H1 (cell line): Measurements from ENCODE around the gene GMNC. TPM values are rescaled to one million over a fixed set of nuclear protein-coding genes. Genes with fewer than 3 reads are reported as not detected.

Source experiments
- CTCF ChIA-PET: fragments of 300-600 bp; sonication (Branson Sonifier 250); formaldehyde crosslinking; loops from one replicate; lab custom pipeline; 2021; ENCODE audit not compliant: partially characterized antibody; lab: Charles Lee
- POLR2A ChIA-PET: fragments of 300-600 bp; sonication (Branson Sonifier 250); formaldehyde crosslinking; loops from one replicate; lab custom pipeline; 2021; ENCODE audit warnings: inconsistent platforms; ENCODE audit not compliant: partially characterized antibody; lab: Charles Lee
- DNase-seq, 2 experiments: peaks; one replicate each; pipeline versions ENCODE4 v3.0.0 to v3.0.0-alpha.2; 2010 to 2022; ENCODE audit warnings: low spot score in 2 of 2, low read depth in 1 of 2, mixed read lengths in 1 of 2
- FAIRE-seq: peaks from 2 replicates; lab custom pipeline; 2011; peaks lifted over from hg19 to GRCh38; lab: Jason Lieb, UNC
- H2AFZ ChIP-seq: 2 replicates; pipeline ENCODE4 v1.8.1; 2012; ENCODE audit warnings: low read length, inconsistent platforms
- H2AK5ac ChIP-seq: 2 replicates; pipeline ENCODE4 v1.6.1; 2013; ENCODE audit warnings: low read depth, low read length
- H2BK120ac ChIP-seq: replicated peaks from 2 replicates; pipeline ENCODE3; 2013; ENCODE audit warnings: low read depth, low read length, inconsistent platforms
- H2BK12ac ChIP-seq: 2 replicates; pipeline ENCODE4 v1.6.1; 2013; ENCODE audit warnings: low read depth, low read length
- H2BK15ac ChIP-seq: 2 replicates; pipeline ENCODE4 v1.6.1; 2013; ENCODE audit warnings: low read length
- H2BK20ac ChIP-seq: 2 replicates; pipeline ENCODE4 v1.6.1; 2013; ENCODE audit warnings: low read length
- H2BK5ac ChIP-seq: 2 replicates; pipeline ENCODE4 v1.6.1; 2013; ENCODE audit warnings: low read depth, low read length
- H3K14ac ChIP-seq: 2 replicates; pipeline ENCODE4 v1.6.1; 2013; ENCODE audit warnings: inconsistent platforms; ENCODE audit not compliant: insufficient read length
- H3K18ac ChIP-seq: 2 replicates; pipeline ENCODE4 v1.6.1; 2013; ENCODE audit warnings: low read length; ENCODE audit errors: extremely low read depth
- H3K23ac ChIP-seq: 2 replicates; pipeline ENCODE4 v1.6.1; 2013; ENCODE audit warnings: inconsistent platforms; ENCODE audit not compliant: insufficient read length
- H3K23me2 ChIP-seq: 2 replicates; pipeline ENCODE4 v1.6.1; 2013; ENCODE audit warnings: low read depth, low read length
- H3K27ac ChIP-seq: 2 replicates; pipeline ENCODE4 v1.6.1; 2011; ENCODE audit warnings: low read depth, low read length, inconsistent platforms
- H3K27me3 ChIP-seq, 4 experiments: replicated peaks in 1 of 4; 1 replicate in 1 of 4; 2 replicates in 3 of 4; pipeline versions ENCODE4 v1.6.1 to v1.8.1; 2011 to 2013; ENCODE audit warnings: low read length in 3 of 4, mild to moderate bottlenecking in 3 of 4, inconsistent platforms in 2 of 4, mixed read lengths in 2 of 4, moderate library complexity in 1 of 4; ENCODE audit not compliant: control insufficient read depth in 3 of 4, insufficient read depth in 3 of 4; ENCODE audit errors: extremely low read depth in 1 of 4
- H3K36me3 ChIP-seq, 4 experiments: 2 replicates each; pipeline versions ENCODE4 v1.6.1 to v1.8.1; 2011 to 2013; ENCODE audit warnings: mild to moderate bottlenecking in 4 of 4, low read length in 3 of 4, moderate library complexity in 2 of 4, control low read depth in 1 of 4, inconsistent platforms in 1 of 4; ENCODE audit not compliant: insufficient read depth in 4 of 4, control insufficient read depth in 2 of 4
- H3K4ac ChIP-seq: replicated peaks from 2 replicates; pipeline ENCODE3; 2013; ENCODE audit warnings: low read length, low read depth, mixed read lengths, inconsistent platforms; ENCODE audit not compliant: insufficient read length
- H3K4me1 ChIP-seq, 4 experiments: replicated peaks in 1 of 4; 1 replicate in 1 of 4; 2 replicates in 3 of 4; pipeline versions ENCODE4 v1.6.1 to v1.8.1; 2011 to 2013; ENCODE audit warnings: low read length in 3 of 4, inconsistent platforms in 2 of 4, mixed read lengths in 1 of 4; ENCODE audit not compliant: insufficient read depth in 4 of 4, control insufficient read depth in 3 of 4
- H3K4me2 ChIP-seq, 2 experiments: 2 replicates each; pipeline versions ENCODE4 v1.6.1 to v1.8.1; 2011 to 2013; ENCODE audit warnings: low read depth in 2 of 2, low read length in 2 of 2, control low read depth in 1 of 2, inconsistent platforms in 1 of 2, mild to moderate bottlenecking in 1 of 2; ENCODE audit not compliant: insufficient read depth in 1 of 2
- H3K4me3 ChIP-seq, 4 experiments: fragments of 200-600, 300-600 bp in 1 of 4; sonication (generic), shearing (Covaris generic), sonication (Bioruptor Twin) in 1 of 4; 2 replicates each; pipeline versions ENCODE4 v1.5.1 to v1.8.1; 2011 to 2016; ENCODE audit warnings: low read length in 4 of 4, low read depth in 3 of 4, control low read depth in 2 of 4, inconsistent platforms in 2 of 4, mild to moderate bottlenecking in 2 of 4, mixed read lengths in 1 of 4, moderate library complexity in 1 of 4; ENCODE audit not compliant: insufficient read depth in 2 of 4; ENCODE audit errors: extremely low read depth in 1 of 4
- H3K56ac ChIP-seq: replicated peaks from 2 replicates; pipeline ENCODE3; 2013; ENCODE audit warnings: low read depth, mild to moderate bottlenecking, mixed read lengths, low read length, inconsistent platforms; ENCODE audit not compliant: insufficient read length
- H3K79me1 ChIP-seq: 2 replicates; pipeline ENCODE4 v1.6.1; 2013; ENCODE audit warnings: low read depth, low read length, control low read depth
- H3K79me2 ChIP-seq, 2 experiments: 2 replicates each; pipeline versions ENCODE4 v1.6.1 to v1.8.1; 2012 to 2013; ENCODE audit warnings: low read length in 2 of 2, mild to moderate bottlenecking in 2 of 2, inconsistent platforms in 1 of 2; ENCODE audit not compliant: insufficient read depth in 2 of 2, control insufficient read depth in 1 of 2
- H3K9ac ChIP-seq, 4 experiments: replicated peaks in 1 of 4; 1 replicate in 1 of 4; 2 replicates in 3 of 4; pipeline versions ENCODE4 v1.6.1 to v1.8.1; 2011 to 2013; ENCODE audit warnings: low read depth in 3 of 4, low read length in 3 of 4, control low read depth in 2 of 4, mild to moderate bottlenecking in 2 of 4, moderate library complexity in 2 of 4, inconsistent platforms in 1 of 4; ENCODE audit errors: extremely low read depth in 1 of 4
- H3K9me3 ChIP-seq, 2 experiments: 2 replicates each; pipeline versions ENCODE4 v1.6.1 to v1.8.1; 2012 to 2013; ENCODE audit warnings: mild to moderate bottlenecking in 2 of 2, moderate library complexity in 2 of 2, control low read depth in 1 of 2, inconsistent platforms in 1 of 2, low read depth in 1 of 2, low read length in 1 of 2, mixed read lengths in 1 of 2; ENCODE audit not compliant: insufficient read depth in 2 of 2
- H4K20me1 ChIP-seq, 2 experiments: replicated peaks in 1 of 2; 2 replicates each; pipeline versions ENCODE3 to v1.8.1; 2011 to 2013; ENCODE audit warnings: inconsistent platforms in 2 of 2, low read length in 2 of 2, mild to moderate bottlenecking in 1 of 2; ENCODE audit not compliant: insufficient read depth in 2 of 2, control insufficient read depth in 1 of 2
- H4K5ac ChIP-seq: 2 replicates; pipeline ENCODE4 v1.6.1; 2013; ENCODE audit warnings: low read length, low read depth, mixed read lengths, inconsistent platforms; ENCODE audit not compliant: insufficient read length
- H4K8ac ChIP-seq: 2 replicates; pipeline ENCODE4 v1.8.0; 2013; ENCODE audit warnings: mild to moderate bottlenecking, moderate library complexity, low read length, inconsistent platforms; ENCODE audit not compliant: insufficient read depth; ENCODE audit errors: extremely low read depth
- H4K91ac ChIP-seq: replicated peaks from 2 replicates; pipeline ENCODE3; 2013; ENCODE audit warnings: low read length, mixed read lengths, inconsistent platforms; ENCODE audit not compliant: insufficient read length
- BACH1 ChIP-seq: IDR thresholded peaks from 2 replicates; pipeline ENCODE4 v1.6.1; 2012; ENCODE audit warnings: low read length, improper control_type of control experiment
- CEBPB ChIP-seq: IDR thresholded peaks from 2 replicates; pipeline ENCODE4 v1.6.1; 2012; ENCODE audit warnings: low read depth, low read length
- EZH2 ChIP-seq: fragments of 200-600 bp; sonication (generic); IDR thresholded peaks from 2 replicates; pipeline ENCODE4 v1.7.1; 2012; ENCODE audit warnings: low read depth, mild to moderate bottlenecking, moderate library complexity, low read length, inconsistent platforms; ENCODE audit not compliant: severe bottlenecking
- JUN ChIP-seq: IDR thresholded peaks from 2 replicates; pipeline ENCODE4 v1.6.1; 2011; ENCODE audit warnings: low read depth, mild to moderate bottlenecking, improper control_type of control experiment, low read length
- JUND ChIP-seq: IDR thresholded peaks from 2 replicates; pipeline ENCODE4 v1.6.1; 2011; ENCODE audit warnings: mild to moderate bottlenecking, improper control_type of control experiment, low read length
- KDM5A ChIP-seq: fragments of 200-600 bp; IDR thresholded peaks from 2 replicates; pipeline ENCODE4 v1.7.1; 2012; ENCODE audit warnings: mild to moderate bottlenecking, low read length, inconsistent platforms, mixed read lengths
- POLR2AphosphoS5 ChIP-seq: IDR thresholded peaks from 2 replicates; pipeline ENCODE4 v1.6.1; 2011; ENCODE audit warnings: low read depth, low read length
- RNF2 ChIP-seq: fragments of 200-900, 300-1000 bp; sonication (generic); IDR thresholded peaks from 2 replicates; pipeline ENCODE4 v1.7.1; 2016; ENCODE audit warnings: borderline replicate concordance, low read depth, mild to moderate bottlenecking, antibody characterized with exemption, low read length; ENCODE audit not compliant: poor library complexity, severe bottlenecking; ENCODE audit errors: missing control alignments
- TBP ChIP-seq: IDR thresholded peaks from 2 replicates; pipeline ENCODE4 v1.6.1; 2011; ENCODE audit warnings: low read depth, low read length, improper control_type of control experiment
- WGBS, 2 experiments: shearing (Covaris generic) in 1 of 2; methylation state at CpG; one replicate each; pipeline versions ENCODE4 v1.1.6 to v1.1.7; 2013 to 2015; ENCODE audit warnings: low lambda C conversion rate in 2 of 2, mixed read lengths in 2 of 2, inconsistent platforms in 1 of 2, low coverage in 1 of 2, missing lambda C conversion rate in 1 of 2; ENCODE audit not compliant: insufficient replicate concordance in 2 of 2, insufficient coverage in 1 of 2, insufficient read length in 1 of 2; ENCODE audit errors: extremely low coverage in 1 of 2, missing lambda C conversion rate in 1 of 2; 5-methylcytosine and 5-hydroxymethylcytosine counted together
- polyA plus RNA-seq, 7 experiments: library from polyadenylated mRNA; depleted of rRNA in 3 of 7; stranded (reverse) in 5 of 7; unstranded in 2 of 7; fragments of >200 nt in 5 of 7; fragments of 200-250 nt in 2 of 7; gene quantifications; 1 replicate in 5 of 7; 2 replicates in 1 of 7; 4 replicates in 1 of 7; pipeline versions ENCODE4 v1.2.1 to v1.2.3, GENCODE V29; 2011 to 2013; ENCODE audit warnings: missing spikeins in 2 of 7, mixed read lengths in 2 of 7
- total RNA-seq: library from RNA; stranded (reverse); fragmentation: NEBNext Ultra II Directional; extraction: Animal tissue kit (Norgen Biotek cat#: 25700); gene quantifications from 2 replicates; pipeline ENCODE4 v1.2.1, GENCODE V29; 2021

The GMNC gene
- total and polyA plus RNA-seq, 2 of the 8 experiments (the other 6 are each of a cell fraction or from before 2014, with no cell fraction given): 0.05 to 0.24 TPM

DNA sequence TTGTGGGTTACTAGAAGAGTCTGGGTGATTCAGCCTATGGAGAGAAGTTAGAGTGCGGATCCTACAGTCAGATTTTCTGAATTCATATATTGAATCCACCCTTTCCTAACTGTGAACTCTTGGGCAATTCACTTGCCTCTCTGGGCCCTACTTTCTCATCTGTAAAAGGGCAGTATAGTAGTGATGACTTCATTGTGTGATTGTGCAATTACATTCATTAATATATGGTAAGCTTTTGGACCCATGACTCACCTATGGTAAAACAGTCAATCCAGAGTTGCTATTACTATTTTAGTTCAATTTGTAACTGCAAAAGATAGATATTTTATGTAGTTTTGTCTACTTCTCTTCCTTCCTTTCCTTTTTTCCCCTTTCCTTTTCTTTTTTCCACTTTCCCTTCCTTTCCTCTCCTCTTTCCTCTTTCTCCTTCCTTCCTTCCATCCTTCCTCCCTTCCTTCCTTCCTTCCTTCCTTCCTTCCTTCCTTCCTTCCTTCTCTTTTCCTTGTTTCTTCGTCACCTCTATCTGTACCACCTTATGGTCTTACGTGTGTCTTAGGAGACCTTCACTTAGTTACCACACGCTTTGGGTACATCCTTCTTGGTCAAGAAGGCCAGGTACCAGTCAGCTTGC is 37.0 kb downstream of the GMNC start:
- Histone ChIP-seq H3K56ac (no peak overlapping the region), H3K4me1 (no peaks in the 10 kb centered on the region), H3K18ac (no peak overlapping the region), H2AK5ac (no peak overlapping the region), H4K20me1 (no peaks in the 10 kb centered on the region), H3K9me3 (no peaks in the 10 kb centered on the region), H2BK20ac (no peak overlapping the region), H2BK12ac (no peak overlapping the region), H3K14ac (no peak overlapping the region), H3K9ac (no peak overlapping the region), H3K4ac (no peak overlapping the region), H2BK120ac (no peak overlapping the region), H3K23ac (no peak overlapping the region), H3K36me3 (no peaks in the 10 kb centered on the region), H4K8ac (no peak overlapping the region), H3K4me2 (no peak overlapping the region), H3K27me3 (no peaks in the 10 kb centered on the region), H3K4me3 (no peak overlapping the region), H3K79me2 (no peaks in the 10 kb centered on the region), H4K91ac (no peak overlapping the region), H3K23me2 (no peaks in the 10 kb centered on the region), H4K5ac (no peak overlapping the region), H3K79me1 (no peaks in the 10 kb centered on the region), H3K27ac (no peak overlapping the region), H2AFZ (no peak overlapping the region), H2BK15ac (no peak overlapping the region), H2BK5ac (no peak overlapping the region)
- FAIRE-seq: no peak
- CTCF ChIA-PET: interaction anchor here (0.8 to 2.4 kb wide), 3 partner anchors 13 to 57 kb away, joined by 3 to 8 read pairs (median 3); no protein-coding TSS in a partner anchor
- no peak for TF ChIP-seq POLR2AphosphoS5
- TF ChIP-seq BACH1: no peak
- no peak for TF ChIP-seq KDM5A
- TF ChIP-seq TBP: no peak
- TF ChIP-seq EZH2: no peak
- no peak for TF ChIP-seq JUND
- no peak for TF ChIP-seq RNF2
- TF ChIP-seq JUN: no peak
- no peak for TF ChIP-seq CEBPB
- no peak for DNase-seq
- WGBS, 2 experiments: 91% methylated on average over 4 of the region's 4 CpGs; no CpG with 5 or more reads in 1 of the 2 experiments
- POLR2A ChIA-PET: no interaction called here
